SK-MEL-5 (cell line): Measurements from ENCODE around the gene ZNF462. TPM values are rescaled to one million over a fixed set of nuclear protein-coding genes. Genes with fewer than 3 reads are reported as not detected.
A peak's percentile ranks its signal among the peaks of the same experiment; 100 is the strongest.
"Not testable (repeated sequence)": the region's sequence is repeated elsewhere in the genome, so short reads cannot be mapped to it uniquely, and the experiment has no call there.

Source experiments
- DNase-seq: peaks from one replicate; pipeline ENCODE4 v3.0.0-alpha.2; 2016; ENCODE audit warnings: low read depth, low spot score
- in situ Hi-C: cut with HindIII; loops from 2 replicates; pipeline ENCODE4 v1.10.0; 2016; ENCODE audit warnings: low sequenced_read_pairs, high pct_unique_total_duplicates, low pct_unique_long_range_greater_than_20kb
- polyA plus RNA-seq, 2 experiments: library from polyadenylated mRNA; depleted of rRNA; stranded (reverse); fragments of >200 nt; gene quantifications; 2 replicates each; pipeline ENCODE4 v1.2.3, GENCODE V29; 2015
- total RNA-seq: library from RNA; depleted of rRNA; stranded (reverse); fragments of >200 nt; shearing (Covaris generic); gene quantifications from 2 replicates; pipeline ENCODE4 v1.2.3, GENCODE V29; 2014; rRNA removed

The ZNF462 gene, protein sequence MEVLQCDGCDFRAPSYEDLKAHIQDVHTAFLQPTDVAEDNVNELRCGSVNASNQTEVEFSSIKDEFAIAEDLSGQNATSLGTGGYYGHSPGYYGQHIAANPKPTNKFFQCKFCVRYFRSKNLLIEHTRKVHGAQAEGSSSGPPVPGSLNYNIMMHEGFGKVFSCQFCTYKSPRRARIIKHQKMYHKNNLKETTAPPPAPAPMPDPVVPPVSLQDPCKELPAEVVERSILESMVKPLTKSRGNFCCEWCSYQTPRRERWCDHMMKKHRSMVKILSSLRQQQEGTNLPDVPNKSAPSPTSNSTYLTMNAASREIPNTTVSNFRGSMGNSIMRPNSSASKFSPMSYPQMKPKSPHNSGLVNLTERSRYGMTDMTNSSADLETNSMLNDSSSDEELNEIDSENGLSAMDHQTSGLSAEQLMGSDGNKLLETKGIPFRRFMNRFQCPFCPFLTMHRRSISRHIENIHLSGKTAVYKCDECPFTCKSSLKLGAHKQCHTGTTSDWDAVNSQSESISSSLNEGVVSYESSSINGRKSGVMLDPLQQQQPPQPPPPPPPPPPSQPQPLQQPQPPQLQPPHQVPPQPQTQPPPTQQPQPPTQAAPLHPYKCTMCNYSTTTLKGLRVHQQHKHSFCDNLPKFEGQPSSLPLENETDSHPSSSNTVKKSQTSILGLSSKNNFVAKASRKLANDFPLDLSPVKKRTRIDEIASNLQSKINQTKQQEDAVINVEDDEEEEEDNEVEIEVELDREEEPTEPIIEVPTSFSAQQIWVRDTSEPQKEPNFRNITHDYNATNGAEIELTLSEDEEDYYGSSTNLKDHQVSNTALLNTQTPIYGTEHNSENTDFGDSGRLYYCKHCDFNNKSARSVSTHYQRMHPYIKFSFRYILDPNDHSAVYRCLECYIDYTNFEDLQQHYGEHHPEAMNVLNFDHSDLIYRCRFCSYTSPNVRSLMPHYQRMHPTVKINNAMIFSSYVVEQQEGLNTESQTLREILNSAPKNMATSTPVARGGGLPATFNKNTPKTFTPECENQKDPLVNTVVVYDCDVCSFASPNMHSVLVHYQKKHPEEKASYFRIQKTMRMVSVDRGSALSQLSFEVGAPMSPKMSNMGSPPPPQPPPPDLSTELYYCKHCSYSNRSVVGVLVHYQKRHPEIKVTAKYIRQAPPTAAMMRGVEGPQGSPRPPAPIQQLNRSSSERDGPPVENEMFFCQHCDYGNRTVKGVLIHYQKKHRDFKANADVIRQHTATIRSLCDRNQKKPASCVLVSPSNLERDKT (N-terminal part only)
- 7.3 and 8.8 TPM in 2 replicates for total RNA-seq
- 5.2 and 10.4 TPM in 2 replicates for polyA plus RNA-seq (2015; cell fraction: cytosol; rRNA removed)
- polyA plus RNA-seq (2015; cell fraction: nucleus; rRNA removed): 13.4 and 22.4 TPM in 2 replicates

DNA sequence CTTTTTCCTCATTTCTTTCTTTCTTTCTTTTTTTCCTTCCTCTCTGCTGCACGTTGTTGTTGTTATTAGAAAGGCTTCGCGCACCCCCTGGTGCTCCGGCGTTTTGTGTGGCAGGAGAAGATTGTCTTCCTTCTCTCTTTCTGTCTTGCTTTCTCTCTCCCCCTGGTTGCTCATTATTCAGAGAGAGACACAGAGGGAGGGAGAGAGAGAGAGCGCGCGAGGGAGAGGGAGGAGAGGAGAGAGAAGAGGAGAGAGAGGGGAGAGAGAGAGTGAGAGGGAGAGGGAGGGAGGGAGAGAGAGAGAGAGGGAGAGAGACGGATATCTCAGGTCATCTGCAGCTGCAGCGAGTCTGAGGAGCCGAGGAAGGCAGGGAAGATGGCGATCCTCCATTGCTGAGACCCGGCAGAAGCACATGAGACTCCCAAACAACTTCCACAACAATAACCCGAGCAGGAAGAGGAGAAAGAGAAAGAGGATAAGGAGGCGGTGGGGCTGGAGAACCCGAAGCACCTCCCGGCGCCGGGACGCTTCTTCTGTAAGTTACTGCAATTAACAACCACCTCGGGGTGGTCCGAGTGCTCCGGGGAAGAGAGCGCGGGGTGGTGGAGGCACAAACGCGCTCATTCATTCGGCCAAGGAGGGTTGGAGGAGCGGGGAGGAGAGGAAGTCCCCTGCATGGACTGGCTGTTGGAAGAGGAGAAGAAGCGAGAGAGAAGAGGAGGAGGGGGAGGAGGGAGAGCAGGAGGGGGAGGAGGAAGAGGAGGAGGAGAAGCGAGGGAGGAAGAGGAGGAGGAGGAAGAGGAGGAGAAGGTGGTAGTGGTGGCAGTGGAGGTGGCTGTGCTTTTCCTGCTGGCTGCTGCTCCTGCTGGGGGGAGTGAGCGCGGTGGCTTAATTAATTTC is at the start of gene ZNF462:
Gene ZNF462, plus strand, starts transcription at position 346 of the 900 bp plus-strand sequence. CDS start 60,218 bp downstream, outside the sequence.
- in situ Hi-C loops: no loop called here

DNA sequence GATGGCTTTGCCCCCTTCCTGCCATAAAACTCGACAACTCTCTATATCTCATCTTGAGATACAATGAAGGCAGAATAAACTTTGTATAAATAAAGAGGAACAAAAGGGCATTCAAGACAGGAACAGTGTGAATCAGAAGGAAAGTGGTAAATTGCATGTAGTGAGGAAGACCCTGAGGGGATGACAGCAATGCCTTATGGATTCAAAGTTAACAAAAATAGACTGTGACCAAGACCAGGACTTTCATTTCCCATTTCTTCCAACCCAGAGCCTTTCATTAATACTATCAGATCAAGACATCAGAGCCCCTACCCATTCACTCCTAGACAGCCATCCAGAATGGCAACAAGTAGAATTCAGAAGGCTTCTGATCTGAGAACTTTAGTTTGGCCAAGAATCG is 46.4 kb upstream of the ZNF462 start:
- in situ Hi-C loops: no loop called here
- DNase-seq: peak; percentile 75

More for the DNA sequence above, at the start of gene ZNF462:
- peak; percentile 74 for DNase-seq

DNA sequence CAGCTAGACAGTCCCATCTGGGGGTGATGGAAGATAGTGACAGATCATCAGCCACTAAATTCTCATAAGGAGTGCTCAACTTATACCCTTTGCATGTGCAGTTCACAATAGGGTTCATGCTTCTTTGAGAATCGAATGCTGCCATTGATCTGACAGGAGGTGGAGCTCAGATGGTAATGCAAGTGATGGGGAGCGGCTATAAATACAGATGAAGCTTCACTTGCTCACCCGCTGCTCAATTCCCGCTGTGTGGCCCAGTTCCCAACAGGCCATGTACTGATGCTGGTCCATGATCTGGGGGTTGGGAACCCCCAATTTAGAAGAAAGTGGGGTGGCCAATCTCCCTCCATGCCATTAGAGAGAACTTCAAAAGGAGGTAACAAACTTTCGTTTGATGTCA is 44.9 kb upstream of the ZNF462 start:
- in situ Hi-C loops: no loop called here
- DNase-seq: no peak

DNA sequence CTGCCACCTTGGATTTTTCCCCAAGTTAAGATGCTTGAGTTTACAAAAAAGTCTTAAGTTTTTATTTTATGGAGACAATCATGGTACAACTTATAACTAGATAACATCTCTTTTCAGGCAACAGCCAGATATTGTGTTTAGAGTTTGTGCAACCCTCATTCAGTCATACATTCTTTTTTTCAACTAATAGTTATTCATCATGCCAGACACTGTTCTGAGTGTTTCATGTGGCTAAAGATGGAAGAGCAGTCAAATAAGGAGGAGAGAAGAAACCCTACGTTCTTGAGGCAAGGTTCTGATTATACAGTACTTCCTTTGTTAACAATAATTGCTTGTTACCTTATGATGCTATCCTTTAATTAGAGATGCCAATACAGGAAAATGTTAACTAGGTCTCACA is 42.1 kb upstream of the ZNF462 start:
- in situ Hi-C loops: no loop called here
- DNase-seq: peak; percentile 41

DNA sequence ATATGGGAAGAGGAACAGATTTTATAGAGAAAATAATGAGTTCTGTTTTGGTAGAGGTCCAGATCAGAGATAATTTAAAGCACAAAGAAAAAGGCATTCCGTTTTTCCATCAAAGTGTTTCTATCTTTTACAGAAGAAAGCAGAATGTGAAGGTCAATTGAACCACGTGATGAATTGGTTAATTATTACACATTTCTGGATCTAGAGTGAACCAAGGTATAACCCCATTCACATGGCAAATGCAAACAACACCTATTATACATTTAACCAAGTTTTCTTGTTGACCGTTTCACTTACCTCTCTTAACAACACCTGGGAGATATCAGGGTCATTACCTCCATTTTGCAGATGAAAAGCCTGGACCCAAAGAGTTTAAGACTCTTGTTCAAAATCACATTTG is 34.9 kb upstream of the ZNF462 start:
- in situ Hi-C loops: no loop called here
- no peak for DNase-seq

DNA sequence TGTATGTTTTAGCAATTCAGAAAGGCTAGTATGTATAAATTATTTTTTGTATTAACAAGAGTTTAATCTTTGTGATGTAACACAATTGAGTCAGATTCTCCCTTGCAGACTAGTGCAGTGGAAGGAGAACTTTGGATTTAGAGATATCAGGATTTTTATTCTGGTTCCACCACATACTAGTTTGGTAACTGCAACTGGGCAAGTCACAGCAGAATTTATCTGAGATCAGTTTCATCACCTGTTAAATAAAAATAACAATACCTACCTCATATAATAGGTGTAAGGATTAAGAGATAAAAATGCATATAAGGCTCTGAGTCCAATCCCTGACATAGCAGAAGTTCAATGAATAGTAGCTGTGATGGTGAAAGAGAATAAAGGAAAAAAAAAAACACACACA is 34.0 kb upstream of the ZNF462 start:
- in situ Hi-C loops: no loop called here
- no peak for DNase-seq

DNA sequence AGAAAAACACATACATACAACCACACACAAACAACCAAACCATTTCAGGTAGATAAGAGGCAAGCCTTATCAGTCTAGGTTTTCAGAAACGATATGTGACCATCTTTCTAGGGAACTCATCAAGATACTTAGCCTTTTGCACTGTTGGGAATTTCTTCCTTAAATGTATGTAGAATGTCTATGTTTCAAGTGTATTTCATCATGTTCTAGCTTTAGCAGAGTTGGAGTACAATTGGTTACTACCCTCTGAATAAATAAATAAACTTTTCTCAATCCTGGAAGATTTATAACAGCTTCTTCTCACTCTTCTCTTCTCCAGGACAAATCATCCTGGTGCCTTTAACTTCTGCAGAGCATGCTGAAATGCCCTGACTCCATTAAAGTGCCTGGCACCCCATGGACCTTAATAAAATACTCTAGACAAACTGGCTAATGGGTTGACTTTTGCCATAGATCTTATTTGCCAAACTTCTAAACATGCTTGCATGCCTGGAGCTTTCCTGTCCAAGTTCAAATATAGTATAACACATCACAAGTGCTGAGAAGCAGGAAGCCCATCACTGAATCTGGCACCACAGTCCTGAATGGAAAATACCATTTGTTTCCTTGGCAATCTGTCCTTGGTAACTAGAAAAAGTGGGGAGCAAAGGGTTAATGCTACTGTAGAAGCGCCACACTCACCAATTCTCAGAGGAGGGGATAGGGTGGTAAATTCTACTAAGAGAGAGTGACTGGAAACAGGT is 33.1 kb upstream of the ZNF462 start:
- no peak for DNase-seq
- in situ Hi-C loops: no loop called here

DNA sequence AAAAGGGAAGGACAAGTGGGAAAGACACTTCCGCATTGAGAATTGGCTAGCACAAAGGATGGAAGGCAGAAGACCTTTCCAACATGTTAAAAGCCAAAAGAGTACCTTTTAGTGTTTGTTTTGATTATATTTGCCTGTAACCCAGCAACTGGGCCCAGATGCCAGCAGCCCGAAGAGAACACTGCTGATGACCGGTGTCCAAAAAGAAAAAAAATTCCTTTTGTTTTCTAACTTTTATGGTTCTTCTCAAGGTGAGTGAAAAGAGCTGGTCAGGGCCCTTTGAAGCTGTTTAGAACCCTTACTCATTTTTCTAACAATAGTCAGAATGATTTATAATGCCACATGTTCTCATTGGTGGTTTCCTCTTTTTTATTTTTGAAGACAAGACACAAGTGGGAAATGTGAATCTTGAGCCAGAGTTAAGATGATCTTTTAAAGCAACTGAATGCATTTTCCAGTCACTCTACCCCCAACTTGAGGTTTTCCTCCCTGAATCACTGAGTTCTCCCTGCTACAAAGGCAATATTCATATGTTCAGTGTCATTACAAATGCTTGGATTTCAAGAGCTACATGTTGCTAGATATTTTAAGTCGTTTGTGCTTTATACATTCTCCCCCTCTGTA is 32.3 kb upstream of the ZNF462 start:
- in situ Hi-C loops: no loop called here
- DNase-seq: no peak

DNA sequence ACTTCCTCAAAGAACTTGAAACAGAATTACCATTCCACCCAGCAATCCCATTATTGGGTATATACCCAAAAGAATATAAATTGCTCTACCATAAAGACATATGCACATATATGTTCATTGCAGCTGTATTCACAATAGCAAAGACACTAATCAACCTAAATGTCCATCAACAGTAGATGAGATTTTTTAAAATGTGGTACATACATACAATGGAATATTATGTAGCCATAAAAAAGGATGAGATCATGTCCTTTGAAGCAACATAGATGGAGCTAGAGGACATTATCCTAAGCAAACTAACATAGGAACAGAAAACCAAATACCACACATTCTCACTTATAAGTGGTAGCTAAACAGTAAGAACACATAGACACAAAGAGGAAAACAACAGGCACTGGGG is 28.1 kb upstream of the ZNF462 start:
- in situ Hi-C loops: no loop called here
- no peak for DNase-seq

DNA sequence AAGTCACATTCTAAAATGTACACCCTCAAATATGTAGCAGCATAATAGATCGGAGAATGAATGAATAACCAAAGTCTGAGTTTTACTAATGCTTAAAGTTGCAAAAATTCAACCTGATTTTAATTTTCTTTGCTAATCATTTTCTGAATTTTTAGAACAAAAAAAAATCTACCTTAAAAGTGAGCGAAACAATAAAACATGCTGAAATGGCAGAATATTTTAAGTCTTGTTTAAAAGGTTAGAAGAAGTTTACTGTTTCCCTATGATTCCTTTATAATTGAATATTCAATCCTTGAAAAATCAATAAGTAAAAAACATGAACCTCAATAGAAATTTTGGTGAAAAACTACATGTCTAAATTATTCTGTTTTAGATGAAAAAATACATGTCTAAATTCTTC is 27.1 kb upstream of the ZNF462 start:
- in situ Hi-C loops: no loop called here
- no peak for DNase-seq

DNA sequence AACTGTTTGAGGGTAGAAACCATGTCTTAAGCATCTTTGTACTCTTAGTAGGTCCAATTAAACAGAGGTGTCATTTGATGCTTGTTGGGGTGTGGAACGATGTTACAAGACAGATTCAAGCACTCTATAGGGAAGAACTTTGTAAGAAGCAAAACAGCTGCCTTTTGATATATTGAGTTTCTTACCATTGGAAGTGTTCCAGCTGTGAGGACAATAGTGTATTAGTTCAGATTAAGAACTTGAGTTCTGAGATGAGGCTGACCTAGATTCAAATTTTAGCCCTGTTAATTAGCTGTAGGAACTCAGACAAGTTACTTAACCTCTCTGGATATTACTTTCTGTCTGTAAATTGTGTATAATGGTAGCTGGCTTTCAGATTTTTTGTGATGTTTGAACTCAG is 19.6 kb upstream of the ZNF462 start:
- in situ Hi-C loops: no loop called here
- DNase-seq: no peak

DNA sequence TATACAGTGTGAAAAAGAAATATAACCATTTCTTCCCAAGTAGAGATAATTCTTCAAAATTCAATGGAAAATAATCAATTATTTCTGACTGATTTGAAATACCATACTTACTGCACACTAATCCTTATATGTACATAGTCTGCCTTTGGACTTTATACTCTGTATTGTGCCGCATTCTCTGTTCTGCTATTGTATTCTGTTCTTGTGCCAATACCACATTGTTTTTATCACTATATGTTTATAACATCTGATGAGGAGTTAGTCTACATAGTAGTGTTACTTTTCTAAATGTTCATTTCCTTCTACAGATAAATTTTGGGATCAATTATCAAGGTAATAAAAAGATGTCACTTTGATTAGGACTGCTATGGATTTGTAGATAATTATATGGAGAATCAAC is 16.7 kb upstream of the ZNF462 start:
- no peak for DNase-seq
- in situ Hi-C loops: no loop called here

DNA sequence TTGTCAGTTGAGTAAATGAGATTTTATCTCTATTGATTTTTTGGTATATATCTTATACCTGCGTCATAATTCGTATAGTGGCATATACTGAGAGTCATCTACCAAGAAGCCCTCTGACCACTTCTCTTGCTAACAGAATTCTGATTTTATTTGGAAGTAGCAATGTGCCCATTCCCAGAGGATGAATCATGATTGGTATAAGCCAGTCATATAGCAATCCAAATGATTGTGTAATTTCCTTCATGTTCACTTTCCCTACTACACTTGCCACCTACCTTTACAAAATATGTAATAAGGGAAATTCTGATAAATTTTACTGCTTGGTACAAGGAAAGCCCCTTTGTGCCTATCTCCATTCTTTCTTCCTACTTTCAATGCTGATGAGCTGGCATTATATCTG is 16.1 kb upstream of the ZNF462 start:
- no peak for DNase-seq
- in situ Hi-C loops: no loop called here

DNA sequence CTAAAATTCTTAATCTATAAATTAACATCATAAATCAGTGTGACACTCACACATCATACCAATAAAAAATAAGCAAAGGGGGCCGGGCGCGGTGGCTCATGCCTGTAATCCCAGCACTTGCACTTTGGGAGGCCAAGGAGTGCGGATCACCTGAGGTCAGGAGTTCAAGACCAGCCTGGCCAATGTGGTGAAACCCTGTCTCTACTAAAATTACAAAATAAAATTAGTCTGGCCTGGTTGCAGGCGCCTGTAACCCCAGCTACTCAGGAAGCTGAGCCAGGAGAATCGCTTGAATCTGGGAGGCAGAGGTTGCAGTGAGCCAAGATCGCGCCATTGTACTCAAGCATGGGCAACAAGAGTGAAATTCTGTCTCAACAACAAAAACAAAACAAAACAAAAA is 11.3 kb upstream of the ZNF462 start:
- in situ Hi-C loops, DNase-seq: not testable (repeated sequence)

DNA sequence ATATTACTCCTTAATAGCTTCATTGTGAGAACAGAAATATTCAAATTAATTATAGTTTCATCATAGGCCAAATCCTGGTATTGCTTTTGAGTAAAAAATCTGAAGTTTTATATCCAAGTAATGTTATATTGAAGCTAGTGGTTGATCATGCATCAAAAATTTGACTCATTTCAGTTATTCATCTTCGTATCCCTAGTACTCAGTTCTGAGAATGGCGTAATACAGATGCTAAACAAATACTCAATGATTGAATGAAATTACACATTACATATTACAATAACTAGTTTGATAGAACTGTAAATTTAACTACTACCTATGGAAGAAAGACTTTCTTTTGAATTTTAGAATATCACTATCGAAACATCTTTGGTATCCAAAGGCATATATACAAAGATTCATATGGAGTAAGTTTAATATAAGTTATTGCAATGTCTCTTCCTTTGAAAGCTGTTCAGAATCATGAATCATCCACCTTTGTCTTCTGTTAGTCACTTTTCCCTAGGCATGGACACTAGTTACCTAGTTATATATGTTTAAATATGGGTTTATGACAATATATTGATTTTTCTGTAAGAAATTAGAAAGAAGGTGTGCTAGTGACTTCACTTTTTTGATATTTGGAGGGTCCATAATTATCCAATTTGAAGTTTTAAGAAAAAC is 5.0 kb upstream of the ZNF462 start:
- no peak for DNase-seq
- in situ Hi-C loops: no loop called here
